Activated gamma-delta T cell (primary cell): ENCODE measurements around the gene MAG.
"Not testable (repeated sequence)": the region's sequence is repeated elsewhere in the genome, so short reads cannot be mapped to it uniquely, and the experiment has no call there.

ENCODE experiments used
- DNase-seq: peaks from one replicate; lab custom pipeline; 2025; lab: John Stamatoyannopoulos, UW

MAG gene

DNA sequence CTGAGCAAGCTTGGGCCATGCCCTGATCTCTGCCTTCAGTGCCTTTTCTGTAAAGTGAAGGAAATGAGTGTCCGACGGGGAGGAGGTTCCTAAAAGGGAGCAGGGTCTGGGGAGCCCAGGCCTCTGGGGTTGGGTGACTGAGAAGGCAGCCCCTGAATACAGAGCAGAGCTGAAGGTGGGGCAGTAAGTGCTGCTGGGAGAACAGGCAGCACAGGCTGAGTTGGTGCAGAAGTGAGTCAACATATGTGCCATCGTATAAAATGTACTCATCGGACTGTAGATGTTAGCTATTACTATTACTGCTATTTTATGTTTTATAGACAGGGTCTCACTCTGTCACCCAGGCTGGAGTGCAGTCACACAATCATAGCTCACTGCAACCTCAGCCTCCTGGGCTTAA lies 10.7 kb upstream of the MAG start:
- DNase-seq, result no peak

GRCh38 chr19:35284153-35285094 lies 7.5 kb upstream of the MAG start:
- DNase-seq, result no peak

DNA sequence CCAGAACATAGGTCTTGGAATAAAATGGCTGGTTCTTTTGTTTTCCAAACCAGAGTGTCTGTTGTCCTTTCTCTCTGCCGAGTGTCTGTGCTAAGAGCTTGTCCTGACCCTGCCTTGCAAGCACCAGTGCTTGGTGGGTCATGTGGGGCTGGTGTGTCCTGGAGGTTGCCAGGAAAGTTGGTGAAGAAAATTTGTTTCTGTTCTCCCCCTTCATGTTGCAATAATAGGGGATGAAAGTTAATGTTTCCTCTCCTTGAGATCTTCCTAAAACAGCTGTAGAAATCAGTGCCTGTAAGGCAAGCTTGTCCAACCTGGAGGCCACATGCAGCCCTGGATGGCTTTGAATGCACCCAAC lies 6.9 kb upstream of the MAG start:
- DNase-seq, result no peak

DNA sequence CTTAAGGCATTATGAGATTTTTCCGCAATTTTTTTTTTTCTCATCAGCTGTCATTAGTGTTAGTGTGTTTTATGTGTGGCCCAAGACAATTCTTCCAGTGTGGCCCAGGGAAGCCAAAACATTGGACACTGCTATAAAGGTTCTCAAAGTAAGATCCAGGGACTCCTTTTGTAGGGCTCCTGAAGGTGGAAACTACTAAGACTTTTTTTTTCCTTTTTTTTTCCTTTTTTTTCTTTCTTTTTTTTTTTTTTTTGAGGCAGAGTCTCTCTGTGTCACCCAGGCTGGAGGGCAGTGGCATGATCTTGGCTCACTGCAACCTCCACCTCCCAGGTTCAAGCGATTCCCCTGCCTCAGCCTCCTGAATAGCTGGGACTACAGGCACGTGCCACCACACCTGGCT lies 6.5 kb upstream of the MAG start:
- DNase-seq, result not testable (repeated sequence)

GRCh38 chr19:35286101-35286500 lies 5.9 kb upstream of the MAG start:
- DNase-seq, result not testable (repeated sequence)

DNA sequence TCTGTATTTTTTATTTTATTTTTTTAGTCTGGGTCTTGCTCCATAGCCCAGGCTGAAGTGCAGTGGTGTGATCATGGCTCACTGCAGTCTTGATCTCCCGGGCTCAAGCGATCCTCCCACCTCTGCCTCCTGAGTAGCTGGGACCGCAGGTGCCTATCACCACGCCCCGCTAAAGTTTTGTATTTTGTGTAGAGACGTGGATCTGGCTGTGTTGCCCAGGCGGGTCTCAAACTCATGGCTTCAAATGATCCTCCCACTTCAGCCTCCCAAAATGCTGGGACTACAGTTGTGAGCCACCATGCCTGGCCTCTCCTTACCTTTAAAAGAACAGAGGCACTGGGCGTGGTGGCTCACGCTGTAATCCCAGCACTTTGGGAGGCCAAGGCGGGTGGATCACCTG lies 4.2 kb upstream of the MAG start:
- no peak for DNase-seq

- no peak for DNase-seq
These were observed 3.6 kb upstream of the MAG start for GRCh38 chr19:35288331-35288730.

GRCh38 chr19:35288906-35289305 lies 3.1 kb upstream of the MAG start:
- no peak for DNase-seq

- DNase-seq, result no peak
These were observed 1.4 kb upstream of the MAG start for GRCh38 chr19:35290381-35291127.

DNA sequence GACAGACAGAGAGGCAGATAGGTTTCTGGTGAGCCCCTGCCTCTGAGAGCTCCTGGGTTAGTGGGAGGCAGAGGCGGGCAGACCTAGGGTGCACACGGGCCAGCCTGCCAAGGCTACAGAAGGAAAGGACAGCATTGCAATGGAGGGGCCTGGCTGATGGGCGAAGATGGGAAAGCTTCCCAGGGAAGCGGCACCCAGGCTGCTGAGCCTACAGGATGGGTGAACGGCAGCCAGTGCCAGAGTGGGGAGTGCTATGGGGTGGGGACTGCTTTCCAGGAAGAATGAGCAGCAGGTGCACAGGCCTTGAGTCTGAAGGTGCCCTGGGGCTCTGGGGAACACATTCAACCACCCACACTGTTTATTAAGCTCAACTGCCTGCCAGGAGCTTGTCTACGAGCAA lies 702 bp upstream of the MAG start:
- no peak for DNase-seq

DNA sequence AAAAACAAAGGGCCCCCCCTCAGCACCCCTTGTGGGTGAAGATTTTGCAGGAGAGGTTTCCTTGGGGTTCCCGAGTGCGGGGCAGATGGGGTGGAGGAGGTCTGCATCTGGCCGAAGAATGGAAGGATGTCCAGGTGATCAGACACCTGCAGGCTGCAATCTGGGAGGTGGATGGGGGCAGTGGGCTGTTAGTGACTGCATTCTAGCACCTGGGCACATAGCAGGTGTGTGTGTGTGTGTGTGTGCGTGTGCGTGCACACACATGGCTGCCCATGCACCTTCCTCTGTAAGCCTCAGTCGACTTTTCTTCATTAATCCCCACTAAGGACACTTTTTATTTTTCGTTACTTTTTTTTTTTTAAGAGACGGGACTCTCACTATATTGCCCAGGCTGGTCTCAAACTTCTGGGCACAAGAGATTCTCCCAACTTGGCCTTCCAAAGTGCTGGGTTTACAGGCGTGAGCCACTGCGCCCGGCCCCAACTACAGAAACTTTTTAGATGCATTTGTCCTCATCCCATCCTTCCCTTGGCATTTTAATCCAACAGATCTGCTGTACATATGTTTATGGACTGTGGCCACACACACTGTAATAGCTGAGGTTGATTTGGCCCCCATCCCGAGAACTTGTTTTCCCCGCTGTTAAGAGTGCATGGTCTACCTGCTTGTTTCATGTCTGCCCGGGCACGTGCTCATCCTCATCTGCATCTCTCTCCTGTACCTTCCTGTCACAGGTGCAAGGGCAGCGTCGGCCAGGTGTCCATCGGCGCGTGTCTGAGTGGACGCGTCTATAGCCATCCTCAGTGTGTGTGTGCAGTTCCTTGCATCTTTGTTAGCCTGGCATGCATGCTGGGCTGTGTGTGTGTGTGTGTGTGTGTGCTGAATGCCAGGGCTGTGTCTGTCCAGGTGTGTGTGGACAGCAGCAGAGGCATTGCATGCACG lies 731 bp downstream of the MAG start:
- DNase-seq, result no peak

DNA sequence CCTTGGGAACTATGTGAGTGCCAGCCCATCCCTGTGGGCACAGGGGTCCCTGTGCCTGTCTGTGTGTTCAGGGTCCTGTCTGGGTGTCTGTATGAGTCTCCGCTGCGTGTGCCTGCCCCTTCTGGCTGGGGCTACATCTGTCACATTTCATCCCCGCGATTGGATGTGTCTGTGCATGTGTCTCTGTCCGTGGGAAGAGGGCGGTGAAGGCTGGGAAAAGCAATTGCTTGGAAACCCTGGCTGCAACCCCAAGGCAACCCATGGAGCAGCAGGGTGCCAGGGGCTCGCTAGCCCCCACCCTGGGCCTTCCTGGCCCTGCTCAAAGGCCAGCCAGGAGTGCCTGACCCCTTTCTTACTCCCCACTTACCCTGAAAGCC lies 1.4 kb downstream of the MAG start:
- no peak for DNase-seq

GRCh38 chr19:35293808-35294207 lies 1.8 kb downstream of the MAG start:
- DNase-seq, result no peak

- DNase-seq, result no peak
These were observed 2.4 kb downstream of the MAG start for GRCh38 chr19:35294328-35294727.

DNA sequence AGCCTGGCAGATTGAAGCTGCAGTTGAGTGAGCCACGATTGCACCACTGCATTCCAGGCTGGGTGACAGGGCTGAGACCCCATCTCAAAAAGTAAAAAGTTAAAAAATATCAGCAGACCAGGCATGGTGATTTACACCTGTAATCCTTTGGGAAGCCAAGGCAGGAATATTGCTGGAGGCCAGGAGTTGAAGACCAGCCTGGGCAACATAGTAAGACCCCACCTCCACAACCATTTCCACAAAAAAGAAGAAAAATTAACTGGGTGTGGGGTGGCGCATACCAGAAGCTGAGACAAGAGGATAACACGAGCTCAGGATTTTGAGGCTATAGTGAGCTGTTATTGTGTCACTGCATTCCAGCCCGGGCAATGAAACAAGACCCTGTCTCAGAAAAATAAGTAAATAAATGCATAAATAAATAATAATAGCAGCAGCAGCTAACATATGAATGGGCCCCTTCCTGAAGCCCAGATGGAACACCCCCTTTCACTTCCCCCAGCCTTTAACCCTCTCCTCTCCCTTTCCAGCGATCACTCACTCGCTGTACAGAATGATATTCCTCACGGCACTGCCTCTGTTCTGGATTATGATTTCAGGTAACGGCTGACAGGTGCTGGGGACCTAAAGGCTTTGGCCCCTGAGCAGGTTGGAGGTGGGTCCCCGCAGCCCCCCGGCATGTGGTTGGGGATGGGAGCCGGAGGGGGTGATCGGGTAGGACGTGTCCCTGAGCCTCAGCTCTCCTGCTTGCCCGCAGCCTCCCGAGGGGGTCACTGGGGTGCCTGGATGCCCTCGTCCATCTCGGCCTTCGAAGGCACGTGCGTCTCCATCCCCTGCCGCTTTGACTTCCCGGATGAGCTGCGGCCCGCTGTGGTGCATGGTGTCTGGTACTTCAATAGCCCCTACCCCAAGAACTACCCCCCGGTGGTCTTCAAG lies 3.2 kb downstream of the MAG start:
- no peak for DNase-seq

DNA sequence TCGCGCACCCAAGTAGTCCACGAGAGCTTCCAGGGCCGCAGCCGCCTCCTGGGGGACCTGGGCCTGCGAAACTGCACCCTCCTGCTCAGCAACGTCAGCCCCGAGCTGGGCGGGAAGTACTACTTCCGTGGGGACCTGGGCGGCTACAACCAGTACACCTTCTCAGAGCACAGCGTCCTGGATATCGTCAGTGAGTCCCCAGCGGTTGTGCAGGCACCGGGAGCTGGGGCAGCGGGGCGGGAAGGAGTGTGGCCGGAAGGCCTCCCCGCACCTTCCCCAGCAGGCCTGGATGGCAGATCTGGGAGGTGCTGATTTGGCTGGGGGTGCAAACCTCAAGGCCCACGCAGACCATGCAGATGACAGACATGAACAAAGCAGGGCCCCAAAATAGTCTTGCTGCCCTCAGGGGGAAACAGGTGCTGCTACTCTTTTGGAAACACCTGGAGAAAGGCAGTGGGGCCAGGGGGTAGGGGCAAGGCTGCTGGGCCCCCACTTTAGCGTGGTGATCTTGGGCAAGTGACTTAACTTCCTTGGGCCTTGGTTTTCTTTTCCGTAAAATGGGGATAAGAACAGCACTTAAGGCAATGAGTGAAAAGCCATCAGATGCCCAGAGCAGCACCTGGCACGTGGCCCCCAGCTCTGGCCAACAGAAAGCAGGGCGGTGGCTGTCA lies 4.0 kb downstream of the MAG start:
- no peak for DNase-seq

DNA sequence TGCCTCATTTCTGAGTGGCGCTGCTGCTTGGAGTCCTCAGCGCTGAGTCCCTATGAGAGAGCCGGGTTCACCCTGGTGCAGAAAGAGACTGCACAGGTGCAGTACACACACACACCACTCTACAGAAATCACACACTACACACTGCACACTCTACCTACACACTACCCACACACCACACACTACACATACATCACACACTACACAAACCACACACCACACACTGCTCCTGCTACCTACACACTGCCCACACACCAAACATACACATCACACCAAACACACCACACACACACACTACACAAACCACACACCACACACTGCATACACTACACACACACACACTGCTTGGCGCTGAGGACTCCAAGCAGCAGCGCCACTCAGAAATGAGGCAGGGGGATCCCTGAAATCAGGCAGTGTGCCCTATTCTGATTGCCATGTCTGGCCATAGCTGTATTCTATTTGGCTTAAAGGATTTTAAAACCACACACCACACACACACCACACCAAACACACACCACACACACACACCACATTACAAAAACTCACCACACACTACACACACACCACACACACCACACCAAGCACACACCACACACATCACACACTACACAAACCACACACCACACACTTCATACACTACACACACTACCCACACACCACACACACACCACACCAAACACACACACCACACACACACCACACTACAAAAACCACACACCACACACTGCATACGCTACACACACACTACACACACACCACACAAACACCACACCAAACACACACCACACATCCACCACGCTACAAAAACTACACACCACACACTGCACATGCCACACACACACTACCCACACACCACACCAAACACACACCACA lies 4.9 kb downstream of the MAG start:
- DNase-seq, result no peak

DNA sequence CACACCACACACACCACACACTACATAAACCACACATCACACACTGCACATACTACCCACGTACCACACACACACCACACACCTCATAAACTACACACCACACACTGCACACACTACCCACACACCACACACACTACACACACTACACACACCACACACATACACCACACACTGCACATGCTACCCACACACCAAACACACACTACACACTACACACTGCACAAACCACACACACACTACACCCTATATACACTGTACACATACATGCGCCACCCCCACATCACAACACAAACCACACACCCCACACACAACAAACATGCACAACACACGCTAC lies 5.5 kb downstream of the MAG start:
- DNase-seq, result no peak

GRCh38 chr19:35297922-35298321 lies 6.0 kb downstream of the MAG start:
- DNase-seq, result no peak

DNA sequence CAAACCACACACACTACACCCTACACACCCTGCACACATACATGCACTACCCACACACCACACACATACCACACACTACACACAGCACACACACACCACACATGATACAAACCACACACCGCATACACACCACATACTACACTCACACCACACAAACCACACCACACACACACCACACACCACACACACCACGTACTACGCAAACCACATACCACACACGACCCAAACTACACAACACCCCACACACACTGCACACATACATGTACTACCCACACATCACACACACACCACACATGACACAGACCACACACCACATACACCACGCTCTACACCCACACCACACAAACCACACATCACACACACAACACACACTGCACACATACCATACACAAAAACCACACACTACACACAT lies 6.6 kb downstream of the MAG start:
- DNase-seq, result no peak
